ENCODE measurements around the gene PSMB5.
A peak's percentile ranks its signal among the peaks of the same experiment; 100 is the strongest.

PSMB5 gene

GRCh38 chr14:23066855-23067744 is 32.4 kb upstream of the PSMB5 start:
- H3K27ac Mint-ChIP-seq: no peak overlapping the region
- ATAC-seq: no peak
- peaks cover 62% of the 10 kb centered on the region for H3K36me3 Mint-ChIP-seq
- H3K4me3 Mint-ChIP-seq: no peak overlapping the region
- H3K27me3 Mint-ChIP-seq: no peaks in the 10 kb centered on the region
- H3K9me3 Mint-ChIP-seq: no peaks in the 10 kb centered on the region
- peaks cover 36% of the 10 kb centered on the region for H3K4me1 Mint-ChIP-seq

- no peak overlapping the region for H3K27ac Mint-ChIP-seq
- no peaks in the 10 kb centered on the region for H3K27me3 Mint-ChIP-seq
- H3K4me3 Mint-ChIP-seq: no peak overlapping the region
- peaks cover 58% of the 10 kb centered on the region for H3K36me3 Mint-ChIP-seq
- H3K9me3 Mint-ChIP-seq: no peaks in the 10 kb centered on the region
- H3K4me1 Mint-ChIP-seq: peaks cover 29% of the 10 kb centered on the region
- ATAC-seq: no peak
Measured at GRCh38 chr14:23066368-23066767, 31.7 kb upstream of the PSMB5 start.

- Mint-ChIP-seq H3K27ac (no peak overlapping the region), H3K9me3 (no peaks in the 10 kb centered on the region), H3K27me3 (no peaks in the 10 kb centered on the region), H3K4me3 (no peak overlapping the region), H3K36me3 (peaks cover 69% of the 10 kb centered on the region), H3K4me1 (peaks cover 6% of the 10 kb centered on the region)
- no peak for ATAC-seq
Measured at GRCh38 chr14:23063601-23064000, 28.9 kb upstream of the PSMB5 start.

GRCh38 chr14:23062002-23062401 is 27.3 kb upstream of the PSMB5 start:
- peaks cover 10% of the 10 kb centered on the region for H3K4me1 Mint-ChIP-seq
- peaks cover 3% of the 10 kb centered on the region for H3K27me3 Mint-ChIP-seq
- no peak overlapping the region for H3K27ac Mint-ChIP-seq
- peaks cover 71% of the 10 kb centered on the region for H3K36me3 Mint-ChIP-seq
- ATAC-seq: no peak
- no peaks in the 10 kb centered on the region for H3K9me3 Mint-ChIP-seq
- no peak overlapping the region for H3K4me3 Mint-ChIP-seq

GRCh38 chr14:23060536-23061260 is 26.0 kb upstream of the PSMB5 start:
- H3K9me3 Mint-ChIP-seq: no peaks in the 10 kb centered on the region
- no peak overlapping the region for H3K4me3 Mint-ChIP-seq
- H3K27ac Mint-ChIP-seq: no peak overlapping the region
- H3K36me3 Mint-ChIP-seq: peaks cover 60% of the 10 kb centered on the region
- ATAC-seq: no peak
- H3K4me1 Mint-ChIP-seq: peaks cover 23% of the 10 kb centered on the region
- H3K27me3 Mint-ChIP-seq: peaks cover 12% of the 10 kb centered on the region

- no peak for ATAC-seq
- no peaks in the 10 kb centered on the region for H3K9me3 Mint-ChIP-seq
- H3K36me3 Mint-ChIP-seq: peaks cover 42% of the 10 kb centered on the region
- H3K27ac Mint-ChIP-seq: no peak overlapping the region
- peaks cover 25% of the 10 kb centered on the region for H3K4me1 Mint-ChIP-seq
- peak overlapping the region; percentile 0 for H3K4me3 Mint-ChIP-seq
- peaks cover 12% of the 10 kb centered on the region for H3K27me3 Mint-ChIP-seq
Measured at GRCh38 chr14:23058654-23059504, 24.2 kb upstream of the PSMB5 start.

GRCh38 chr14:23057757-23058653 is 23.3 kb upstream of the PSMB5 start:
- peak overlapping the region; percentile 77 for H3K4me3 Mint-ChIP-seq
- H3K36me3 Mint-ChIP-seq: peaks cover 34% of the 10 kb centered on the region
- peaks cover 12% of the 10 kb centered on the region for H3K27me3 Mint-ChIP-seq
- peaks cover 25% of the 10 kb centered on the region for H3K4me1 Mint-ChIP-seq
- no peak overlapping the region for H3K27ac Mint-ChIP-seq
- ATAC-seq: peak; percentile 83
- H3K9me3 Mint-ChIP-seq: no peaks in the 10 kb centered on the region

GRCh38 chr14:23056956-23057756 is 22.5 kb upstream of the PSMB5 start, which contains the start of gene CDH24:
Gene CDH24 (minus strand): TSS chr14:23057520. CDS start chr14:23055733, 1,787 bp downstream.
- Mint-ChIP-seq H3K27me3 (peaks cover 12% of the 10 kb centered on the region), H3K27ac (peak within 1 kb of the TSS; percentile 53), H3K4me3 (peak within 1 kb of the TSS; percentile 77), H3K36me3 (peaks cover 27% of the 10 kb centered on the region), H3K4me1 (peaks cover 25% of the 10 kb centered on the region), H3K9me3 (no peaks in the 10 kb centered on the region)
- ATAC-seq: peak; percentile 79

- peaks cover 25% of the 10 kb centered on the region for H3K4me1 Mint-ChIP-seq
- H3K9me3 Mint-ChIP-seq: no peaks in the 10 kb centered on the region
- ATAC-seq: peak; percentile 82
- H3K36me3 Mint-ChIP-seq: peaks cover 23% of the 10 kb centered on the region
- H3K27ac Mint-ChIP-seq: peak overlapping the region; percentile 53
- peak overlapping the region; percentile 73 for H3K4me3 Mint-ChIP-seq
- peaks cover 12% of the 10 kb centered on the region for H3K27me3 Mint-ChIP-seq
Measured at GRCh38 chr14:23056145-23056955, 21.6 kb upstream of the PSMB5 start.

GRCh38 chr14:23055621-23056144 is 21.0 kb upstream of the PSMB5 start:
- peak overlapping the region; percentile 73 for H3K4me3 Mint-ChIP-seq
- H3K9me3 Mint-ChIP-seq: no peaks in the 10 kb centered on the region
- peaks cover 17% of the 10 kb centered on the region for H3K36me3 Mint-ChIP-seq
- H3K4me1 Mint-ChIP-seq: peaks cover 25% of the 10 kb centered on the region
- ATAC-seq: no peak
- H3K27ac Mint-ChIP-seq: peak overlapping the region; percentile 53
- H3K27me3 Mint-ChIP-seq: peaks cover 12% of the 10 kb centered on the region

GRCh38 chr14:23055147-23055550 is 20.4 kb upstream of the PSMB5 start:
- Mint-ChIP-seq H3K27ac (no peak overlapping the region), H3K9me3 (no peaks in the 10 kb centered on the region), H3K4me1 (peaks cover 25% of the 10 kb centered on the region), H3K36me3 (peaks cover 15% of the 10 kb centered on the region), H3K27me3 (peaks cover 12% of the 10 kb centered on the region), H3K4me3 (no peak overlapping the region)
- ATAC-seq: no peak

- peaks cover 10% of the 10 kb centered on the region for H3K36me3 Mint-ChIP-seq
- no peak overlapping the region for H3K4me3 Mint-ChIP-seq
- no peak for ATAC-seq
- peaks cover 12% of the 10 kb centered on the region for H3K27me3 Mint-ChIP-seq
- H3K4me1 Mint-ChIP-seq: peaks cover 25% of the 10 kb centered on the region
- no peak overlapping the region for H3K27ac Mint-ChIP-seq
- H3K9me3 Mint-ChIP-seq: no peaks in the 10 kb centered on the region
Measured at GRCh38 chr14:23054000-23054811, 19.5 kb upstream of the PSMB5 start.

Measured in stimulated activated memory B cell treated with anti-CD40 and anti-IgM and Interleukin-4, amounts not matched to agents 10 μg/mL and 1 μg/mL and 100 μg/mL, for 72 hours (primary cell).